SIG-M5 treated with dmso at 0.1 percent for 504 hours (cell line): ENCODE measurements around the gene PRKG1.

Experiments
- DNase-seq: peaks from one replicate; lab custom pipeline; 2025; ENCODE audit not compliant: unreplicated experiment; lab: John Stamatoyannopoulos, UW

The PRKG1 gene

DNA sequence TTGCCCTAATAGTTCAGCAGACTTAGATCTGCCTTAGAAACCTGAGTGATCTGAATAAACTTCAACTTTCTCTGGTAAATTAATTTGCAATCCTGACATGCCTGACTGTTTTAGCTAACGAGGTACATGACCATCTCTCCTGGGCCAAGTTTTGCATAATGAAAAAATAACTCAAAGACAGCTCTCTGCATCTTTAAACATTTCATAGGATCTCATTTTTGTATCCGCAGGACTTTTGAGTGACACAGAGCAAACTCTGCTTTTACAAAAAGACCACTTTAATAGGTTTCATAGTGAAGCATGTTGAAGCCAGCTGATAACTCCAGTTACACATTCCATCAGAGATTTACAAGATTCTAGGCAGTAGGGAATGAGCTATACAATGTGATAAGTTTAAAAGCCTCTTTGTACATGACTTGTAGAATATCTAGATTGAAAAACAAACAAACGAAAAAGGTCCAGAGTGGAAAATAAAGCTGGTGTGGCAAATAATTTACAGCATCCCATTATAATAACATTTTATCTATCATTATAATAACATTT is 2.1 kb downstream of the PRKG1 start:
- DNase-seq: no peak

DNA sequence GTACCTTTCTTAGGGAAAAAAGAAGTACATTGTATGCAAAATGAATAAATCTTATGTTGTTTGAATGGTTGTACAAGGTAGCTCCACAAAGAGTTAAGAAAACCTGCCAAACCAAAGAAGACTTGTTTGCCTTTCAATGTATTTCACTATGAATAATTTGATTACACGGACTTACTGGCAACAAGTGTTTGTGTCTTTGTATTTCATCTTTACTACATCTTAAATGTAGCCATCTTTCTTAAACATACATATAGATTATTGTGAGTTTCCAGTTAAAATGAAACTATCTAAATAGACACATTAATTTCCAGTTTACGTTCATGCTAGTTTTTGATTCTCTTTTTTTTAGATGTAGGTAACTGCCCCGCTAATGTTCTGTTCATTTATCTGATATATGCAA is 2.8 kb downstream of the PRKG1 start:
- no peak for DNase-seq

DNA sequence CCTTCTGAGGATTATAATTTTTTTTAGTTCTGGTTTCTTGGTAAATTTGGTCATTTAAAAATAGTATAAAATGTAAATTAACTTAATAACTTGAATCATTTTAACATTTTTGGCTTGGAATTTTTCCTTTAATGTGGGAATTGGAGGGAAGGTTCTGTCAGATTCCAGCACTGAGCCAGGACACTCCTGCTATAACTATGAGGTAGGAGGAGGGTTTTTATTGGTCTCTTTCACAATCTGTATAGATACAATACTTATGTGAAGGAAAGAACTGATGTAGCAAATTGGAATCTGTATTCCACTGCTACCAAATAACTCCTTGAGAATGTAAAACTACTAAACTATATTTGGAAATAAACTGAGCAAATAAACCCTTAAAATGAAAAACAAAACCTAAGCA is 3.2 kb downstream of the PRKG1 start:
- DNase-seq: no peak

DNA sequence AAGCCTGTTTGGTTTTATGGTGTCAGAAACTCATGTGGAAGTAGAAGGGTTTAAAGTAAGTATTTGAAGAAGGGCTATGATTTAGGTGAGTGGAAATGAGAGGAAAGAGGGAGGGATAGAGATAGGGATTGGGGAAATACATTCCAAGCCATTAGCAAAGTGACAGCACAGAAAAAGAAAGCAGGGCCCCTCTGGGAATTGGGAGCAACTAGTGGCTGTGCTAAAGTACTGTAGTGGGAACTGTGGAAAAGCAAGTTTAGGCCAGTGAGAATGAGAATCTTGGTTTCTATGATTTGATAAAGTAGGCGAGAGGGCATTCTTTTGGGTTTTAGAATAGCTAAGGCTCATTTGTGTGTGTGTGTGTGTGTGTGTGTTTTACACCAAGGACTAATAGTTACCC is 5.0 kb downstream of the PRKG1 start:
- DNase-seq: no peak

DNA sequence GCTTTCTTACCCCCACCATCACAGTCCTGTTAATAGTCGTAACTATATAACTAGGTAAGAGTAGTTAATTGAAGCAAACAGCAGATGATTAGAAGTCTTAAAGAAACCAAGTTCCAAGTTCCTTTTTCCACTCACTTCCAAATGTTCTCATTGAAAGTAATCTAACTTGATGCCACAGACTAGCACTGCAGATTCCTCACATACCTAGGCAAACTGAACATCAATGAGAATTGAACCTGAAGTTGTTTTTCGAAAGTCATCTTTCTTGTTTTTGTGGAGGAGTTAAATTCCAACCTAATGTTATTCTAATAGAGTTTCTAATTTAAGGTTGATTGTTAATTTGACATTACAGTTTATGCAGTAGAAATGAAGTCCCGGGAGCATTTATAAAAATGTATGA is 5.5 kb downstream of the PRKG1 start:
- no peak for DNase-seq

DNA sequence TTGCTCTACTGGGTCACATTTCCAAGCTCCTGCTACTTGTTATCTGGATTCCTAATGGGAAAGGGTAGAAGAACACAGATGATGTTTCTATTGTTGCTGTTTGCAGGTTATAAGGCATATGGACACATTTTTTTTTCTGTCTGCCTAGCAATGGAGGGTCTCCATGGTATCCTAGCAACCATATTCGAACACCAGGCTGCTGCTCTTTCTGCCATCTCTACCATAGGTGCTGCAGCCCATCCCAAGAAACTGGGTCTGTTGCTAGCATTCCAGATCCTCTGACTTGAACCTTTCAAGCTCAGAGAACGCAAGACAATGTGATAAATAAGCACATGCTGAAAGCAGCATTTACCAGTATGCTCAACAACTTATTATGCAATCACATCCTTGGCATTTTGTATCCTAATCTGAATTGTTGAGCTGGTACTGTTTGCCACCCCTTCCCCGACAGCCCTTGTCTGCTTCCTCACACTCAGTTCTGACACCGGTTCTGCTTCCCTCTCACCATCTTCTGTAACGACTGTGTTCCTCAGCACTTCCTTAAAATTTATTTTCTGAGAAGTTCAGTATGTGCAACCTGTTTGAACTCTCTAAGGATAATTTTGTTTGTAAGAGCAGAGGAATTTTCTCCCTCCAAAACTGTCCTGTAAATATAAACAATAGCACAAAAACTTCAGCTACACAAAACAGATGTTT is 6.2 kb downstream of the PRKG1 start:
- no peak for DNase-seq

DNA sequence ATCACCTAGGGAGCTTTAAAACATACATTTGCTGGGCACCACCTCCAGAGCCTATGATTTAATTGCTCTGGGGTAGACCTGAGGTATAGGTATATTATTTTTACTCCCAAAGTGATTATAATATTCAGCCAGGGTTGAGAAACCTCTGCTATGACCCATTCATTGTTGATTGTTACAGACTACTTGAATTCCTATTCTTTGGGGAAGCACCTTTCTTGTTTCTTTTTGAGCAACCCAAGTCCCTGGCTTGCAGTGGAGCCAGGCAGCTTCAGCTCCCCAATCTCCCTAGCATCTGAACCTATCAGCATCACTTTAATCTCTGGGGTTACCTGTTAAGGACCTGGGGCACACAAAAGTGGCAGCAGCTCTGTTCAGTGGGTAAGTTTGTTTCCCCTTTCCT is 8.6 kb downstream of the PRKG1 start:
- DNase-seq: no peak

DNA sequence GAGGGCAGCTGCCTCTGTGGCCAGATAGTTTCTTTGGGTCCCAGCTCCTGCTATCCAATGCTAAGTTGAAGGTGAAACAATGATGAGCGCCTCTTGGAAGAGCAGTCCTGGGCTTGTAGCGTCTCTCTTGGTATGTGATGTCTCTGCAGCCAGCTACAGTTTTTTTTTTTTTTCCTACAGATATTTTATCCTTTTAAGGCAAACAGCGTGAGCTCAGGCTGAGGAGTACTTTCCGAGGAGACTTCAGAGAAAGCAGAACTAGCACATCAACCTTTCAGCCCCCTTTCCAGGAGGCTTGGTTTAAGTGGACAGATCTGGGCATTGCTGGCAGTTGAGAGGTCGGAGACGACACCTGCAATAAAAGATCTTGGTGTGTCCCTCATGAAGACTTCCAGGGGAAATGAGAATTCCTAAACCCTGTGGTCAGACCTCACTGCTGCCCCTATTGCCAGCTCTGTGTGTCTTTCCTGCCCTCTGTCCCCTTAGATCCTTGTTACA is 9.1 kb downstream of the PRKG1 start:
- DNase-seq: no peak

DNA sequence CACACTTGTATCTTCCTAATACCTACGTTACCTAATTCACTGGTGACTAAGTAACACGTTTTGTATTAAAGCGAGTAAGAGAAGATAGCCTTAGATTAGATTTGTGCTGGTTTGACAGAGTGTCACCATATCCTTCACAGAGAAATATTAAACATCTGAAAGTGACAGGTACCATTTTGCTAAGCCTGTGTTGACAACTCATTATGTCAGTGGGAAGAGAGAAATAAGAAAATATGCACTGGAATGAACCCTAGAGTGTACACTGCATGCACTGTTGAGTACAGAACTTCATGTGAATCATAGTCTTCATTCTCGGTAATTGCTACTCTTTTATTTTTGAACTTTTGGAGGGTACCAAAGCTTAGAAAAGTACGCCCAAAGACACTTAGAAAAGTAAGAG is 10.9 kb downstream of the PRKG1 start:
- no peak for DNase-seq

DNA sequence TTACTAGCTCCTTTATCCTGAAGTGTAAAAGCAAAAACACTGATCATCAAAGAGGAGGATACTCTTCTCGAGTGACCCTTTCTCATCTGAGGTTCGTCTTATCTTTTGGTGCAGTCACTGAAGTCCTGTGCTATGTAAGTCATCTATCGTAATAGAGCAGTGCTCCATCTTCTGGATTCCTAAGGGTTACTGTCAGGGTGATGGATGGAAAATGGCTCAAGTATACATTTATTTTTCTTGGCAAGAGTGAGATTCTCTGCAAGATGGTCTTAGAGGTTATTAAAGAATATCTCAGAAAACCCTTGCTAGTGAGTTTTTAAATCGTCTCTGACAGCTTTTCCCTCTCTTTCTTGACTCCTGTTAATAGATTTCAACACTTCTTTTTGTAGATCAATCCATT is 12.4 kb downstream of the PRKG1 start:
- DNase-seq: no peak

DNA sequence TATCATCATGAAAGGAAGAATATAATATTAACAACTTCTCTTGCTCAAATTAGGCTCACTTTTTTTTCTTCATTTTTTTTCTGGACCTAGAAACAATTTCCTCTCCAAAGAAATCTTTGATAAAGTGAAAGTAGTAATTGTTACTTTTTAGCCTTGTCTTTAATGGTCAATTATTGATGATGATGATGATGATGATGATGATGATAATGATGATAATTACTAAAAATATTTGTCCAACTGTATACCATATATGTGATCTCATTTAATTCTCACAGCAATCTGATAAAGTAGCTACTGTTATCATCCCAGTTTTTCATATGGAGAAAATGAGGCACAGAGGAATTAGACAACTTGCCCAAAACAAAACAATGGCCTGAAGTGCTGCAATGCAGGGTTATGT is 12.8 kb downstream of the PRKG1 start:
- DNase-seq: no peak

DNA sequence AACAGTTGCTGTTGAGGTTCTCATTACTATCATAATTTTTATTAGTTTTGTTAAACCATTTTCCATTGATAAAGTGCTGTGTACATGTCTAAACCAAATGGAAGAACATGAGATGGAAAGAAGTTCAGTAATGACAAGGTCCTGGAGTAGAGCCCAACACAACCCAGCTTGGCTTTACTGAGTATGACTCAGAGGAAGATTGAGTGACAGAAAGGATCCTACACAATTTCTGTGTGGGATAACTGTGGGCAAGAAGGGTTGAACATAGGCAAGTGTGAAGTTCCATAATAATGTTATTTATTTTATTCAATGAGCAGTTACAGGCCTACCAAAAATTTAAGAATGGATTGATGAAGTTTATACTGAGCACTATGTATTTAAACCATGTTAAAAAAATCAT is 15.9 kb downstream of the PRKG1 start:
- no peak for DNase-seq

DNA sequence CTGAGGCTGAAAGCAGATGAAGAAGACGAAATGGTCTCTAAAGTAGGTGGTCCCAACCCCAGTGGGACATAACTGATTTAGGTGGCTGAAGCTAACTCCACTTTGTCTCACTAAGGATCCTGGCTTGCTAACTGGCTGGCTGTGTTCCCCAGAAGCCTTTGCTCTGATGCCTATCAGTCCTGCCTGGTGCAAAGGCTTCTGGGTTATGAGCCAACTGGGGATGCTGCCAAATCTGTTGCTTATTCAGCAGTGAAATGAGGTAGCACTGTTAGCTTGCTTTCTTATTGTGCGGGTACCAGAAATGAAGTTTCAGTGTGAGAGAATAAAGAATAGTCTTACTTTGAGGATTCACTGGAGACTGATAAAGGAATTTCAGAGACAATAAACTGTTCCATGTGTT is 18.1 kb downstream of the PRKG1 start:
- no peak for DNase-seq

DNA sequence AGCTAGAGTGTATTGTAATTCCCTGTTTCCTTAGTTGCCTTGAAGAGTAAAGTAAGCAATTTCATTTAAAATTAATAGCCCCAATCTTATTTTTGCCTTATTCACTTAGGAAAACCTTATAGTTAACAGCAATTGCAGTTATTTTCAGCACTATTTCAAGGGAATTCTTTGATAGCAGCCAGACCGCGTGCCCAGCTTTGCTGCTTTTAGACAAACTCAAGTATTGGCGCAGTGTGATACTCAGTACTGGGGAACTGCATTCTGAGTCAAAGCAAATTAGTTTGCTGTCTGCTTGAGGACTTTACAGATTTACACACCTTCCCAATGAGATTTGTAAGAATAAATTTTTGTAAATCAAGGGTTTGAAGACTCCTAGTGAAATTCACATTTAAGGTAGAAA is 21.2 kb downstream of the PRKG1 start:
- DNase-seq: no peak

DNA sequence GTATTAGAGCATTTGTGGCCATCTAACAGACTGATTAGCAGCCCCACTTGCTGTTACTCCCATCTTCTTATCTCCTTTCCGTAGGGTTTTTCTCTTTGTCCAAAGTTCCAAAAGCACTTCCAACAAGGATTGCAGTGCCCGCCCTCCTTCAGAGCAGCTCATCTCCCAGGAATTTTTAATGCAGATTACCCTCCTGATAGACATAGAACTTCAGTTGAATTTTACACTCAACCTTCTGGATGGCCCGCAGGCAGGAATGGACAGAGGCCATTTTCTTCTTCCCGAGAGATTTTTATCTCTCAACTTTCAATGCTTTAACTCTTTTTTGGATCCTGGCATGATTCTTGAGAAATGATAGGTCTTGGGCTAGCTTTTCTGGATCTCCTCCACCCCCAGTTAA is 23.3 kb downstream of the PRKG1 start:
- no peak for DNase-seq

DNA sequence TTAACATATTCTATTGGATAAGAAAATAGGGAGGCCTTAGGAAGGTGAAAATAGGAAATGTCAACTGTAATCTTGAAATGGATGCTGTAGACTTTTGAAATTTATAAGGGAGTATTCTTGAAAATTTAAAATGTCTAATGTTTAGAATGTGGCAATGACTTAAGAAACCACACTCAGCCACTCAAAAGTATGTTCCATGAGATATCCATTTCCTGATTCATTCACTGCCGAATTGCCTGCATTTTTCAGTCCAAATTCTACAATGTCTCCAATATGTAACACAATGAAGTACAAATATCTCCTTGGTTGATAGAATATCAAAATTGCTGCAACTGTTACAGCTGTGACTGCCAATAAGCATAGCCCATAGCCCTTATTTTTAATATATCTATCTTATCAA is 25.9 kb downstream of the PRKG1 start:
- DNase-seq: no peak

DNA sequence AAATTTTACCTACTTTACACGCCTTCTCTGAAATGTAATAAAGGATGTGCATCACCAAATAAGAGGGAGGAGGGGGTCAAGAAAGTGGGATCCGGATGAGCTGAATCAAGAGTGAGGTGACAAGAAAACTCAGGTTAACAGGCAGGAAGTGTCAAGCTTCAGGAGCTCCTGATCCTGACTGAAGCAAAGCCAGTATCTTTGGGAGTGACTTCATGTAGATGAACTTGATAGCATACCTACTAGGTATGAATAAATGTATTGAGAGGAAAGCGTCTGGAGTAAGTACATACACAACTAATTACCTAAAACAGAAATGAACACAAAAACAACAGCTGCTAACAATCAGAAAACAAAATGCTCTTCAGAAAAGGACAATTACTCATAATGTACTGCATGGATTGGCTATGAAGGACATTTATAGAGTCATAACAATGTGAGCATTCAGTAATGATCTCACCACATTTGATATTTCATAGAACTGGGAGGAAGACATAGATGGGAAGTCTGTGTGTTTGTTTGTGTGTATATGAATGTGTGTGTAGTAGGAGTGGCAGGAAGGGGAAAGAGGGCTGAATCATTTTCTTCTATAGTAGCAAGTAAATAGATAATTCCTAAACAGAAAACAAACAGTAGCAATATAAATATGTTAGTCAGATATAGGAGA is 29.4 kb downstream of the PRKG1 start:
- no peak for DNase-seq

DNA sequence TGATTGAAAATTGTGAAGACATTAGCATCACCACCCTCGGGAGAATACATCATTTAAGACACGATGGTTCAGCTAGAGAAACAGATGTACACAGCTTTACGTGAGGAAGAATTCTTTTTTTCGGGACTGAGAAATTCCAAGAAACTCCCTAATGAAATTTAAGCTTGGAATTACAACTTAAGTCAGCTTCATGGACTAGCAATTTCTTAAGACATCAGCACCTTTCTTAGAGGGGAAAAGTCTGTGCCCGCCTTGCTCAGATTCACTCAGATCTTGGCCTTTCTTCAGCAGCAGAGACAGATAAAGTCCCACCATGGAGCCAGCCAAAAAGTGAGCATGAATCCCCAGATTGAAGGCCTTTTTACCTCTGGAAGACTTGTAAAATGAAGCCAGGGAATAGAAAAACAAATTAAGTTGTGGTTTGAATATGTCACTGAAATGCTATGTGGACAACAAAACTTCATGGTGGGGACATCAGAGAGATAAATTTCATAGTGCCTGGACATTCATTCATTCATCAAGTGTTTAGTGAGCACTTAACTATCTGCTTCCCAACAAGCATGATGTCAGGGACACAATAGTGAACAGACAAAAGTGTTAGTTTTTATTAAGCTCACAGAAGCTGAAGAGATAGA is 32.1 kb downstream of the PRKG1 start:
- no peak for DNase-seq

DNA sequence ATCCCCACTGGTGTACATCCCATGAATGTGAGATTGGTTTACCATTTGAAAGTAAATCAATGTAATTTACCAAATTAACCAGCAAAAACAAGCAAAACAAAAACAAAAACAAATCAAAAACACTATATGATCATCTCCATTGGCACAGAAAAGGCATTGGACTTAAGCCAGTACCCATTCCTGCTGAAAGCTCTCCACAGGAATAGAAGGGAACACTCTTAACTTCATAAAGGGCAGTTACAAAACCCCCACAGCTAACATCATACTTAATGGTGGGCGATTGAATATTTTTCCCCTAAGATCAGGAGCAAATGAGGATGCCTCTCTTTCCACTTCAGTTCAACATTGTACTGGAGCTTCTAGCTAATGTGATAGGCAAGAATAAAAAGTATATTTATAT is 34.1 kb downstream of the PRKG1 start:
- no peak for DNase-seq

DNA sequence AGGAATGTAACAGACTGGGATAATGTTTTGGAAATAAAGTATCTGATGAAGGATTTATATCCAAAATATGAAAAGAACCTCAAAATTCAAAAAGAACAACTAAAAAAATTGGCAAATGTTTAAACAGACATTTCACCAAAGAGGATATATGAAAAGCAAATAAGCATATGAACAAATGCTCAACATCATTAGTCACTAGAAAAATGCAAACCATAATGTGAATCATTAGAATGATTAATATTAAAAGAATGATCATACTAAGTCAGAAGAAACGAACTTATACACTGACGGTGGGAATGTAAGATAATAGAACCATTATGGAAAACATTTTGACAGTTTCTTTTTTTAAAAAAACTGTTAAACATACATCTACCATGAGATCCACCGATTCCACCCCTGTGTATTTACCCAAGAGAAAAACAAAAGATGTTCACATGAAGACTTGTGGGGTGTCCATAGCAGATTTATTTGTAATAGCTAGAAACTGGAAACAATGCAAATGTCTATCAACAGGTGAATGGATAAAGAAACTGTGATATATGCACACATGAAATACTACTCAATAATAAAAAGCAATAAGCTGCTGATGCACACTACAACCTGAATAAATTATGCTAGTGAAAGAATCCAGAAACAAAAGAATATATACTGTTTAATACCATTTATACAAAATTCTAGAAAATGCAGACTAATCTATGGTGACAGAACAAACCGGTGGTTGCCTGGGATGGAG is 35.7 kb downstream of the PRKG1 start:
- DNase-seq: no peak

DNA sequence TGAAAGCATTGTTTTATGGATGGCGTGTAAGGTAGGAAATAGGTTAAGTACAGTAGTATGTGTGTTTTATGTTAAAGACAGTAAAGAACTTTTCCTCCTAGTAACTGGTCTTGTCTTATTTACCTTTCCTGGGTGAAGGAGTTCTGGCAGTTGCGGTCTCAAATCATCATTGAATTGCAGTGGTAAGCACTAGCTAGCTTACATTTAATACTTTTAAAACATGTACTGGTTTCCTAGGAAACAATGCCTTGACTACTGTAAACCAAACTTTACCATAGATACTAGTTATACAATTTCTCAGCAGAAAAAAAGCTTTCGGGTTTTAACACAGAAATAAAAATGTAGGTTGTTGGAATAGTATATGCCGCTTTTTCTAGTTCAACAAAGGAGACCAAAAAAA is 37.7 kb downstream of the PRKG1 start:
- DNase-seq: no peak

DNA sequence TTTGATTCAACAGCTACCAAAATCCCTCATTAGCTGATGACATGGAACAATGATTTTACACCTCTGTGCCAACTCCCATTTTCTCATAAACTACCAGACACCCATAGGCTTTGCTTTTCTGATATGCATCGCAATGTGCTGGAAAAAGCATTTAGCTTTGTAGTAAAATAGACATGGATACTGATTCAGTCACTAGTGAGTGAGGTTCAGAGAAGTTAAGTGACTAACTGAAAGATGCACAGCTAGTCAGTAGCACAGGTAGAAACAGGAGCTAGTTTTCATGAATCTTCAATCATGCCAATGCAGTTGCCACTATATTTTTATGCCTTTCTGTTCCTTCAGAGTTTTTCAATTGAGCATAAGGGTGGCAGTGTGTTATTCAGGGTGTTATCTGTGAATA is 38.7 kb downstream of the PRKG1 start:
- DNase-seq: no peak
